HepG2 (cell line): ENCODE data around the gene CHP1. TPM values are rescaled to one million over a fixed set of nuclear protein-coding genes. Genes with fewer than 3 reads are reported as not detected.

Experiments used
- CENPT ChIP-seq: sonication (generic); formaldehyde crosslinking; IDR thresholded peaks from 2 replicates; pipeline ENCODE4 v1.8.0; 2022; ENCODE audit warnings: low read depth, mild to moderate bottlenecking, moderate library complexity, missing genetic modification reagents
- GABPB1 ChIP-seq: IDR thresholded peaks from 2 replicates; pipeline ENCODE4 v1.6.1; 2016; ENCODE audit warnings: mild to moderate bottlenecking, missing genetic modification reagents, moderate library complexity, missing compliant biosample characterization
- GTF2F1 ChIP-seq: fragments of 150-350 bp; IDR thresholded peaks from 2 replicates; pipeline ENCODE4 v1.6.1; 2014; ENCODE audit warnings: low read length
- IRF2 ChIP-seq: IDR thresholded peaks from 2 replicates; pipeline ENCODE4 v1.6.1; 2018; ENCODE audit warnings: missing genetic modification reagents, missing compliant biosample characterization
- KDM3A ChIP-seq: IDR thresholded peaks from 2 replicates; pipeline ENCODE4 v1.6.1; 2018; ENCODE audit warnings: low read depth, missing compliant biosample characterization
- NFAT5 ChIP-seq: sonication (generic); formaldehyde crosslinking; IDR thresholded peaks from 2 replicates; pipeline ENCODE4 v1.4.0; 2020; ENCODE audit warnings: missing genetic modification reagents
- TBX2 ChIP-seq: sonication (generic); formaldehyde crosslinking; IDR thresholded peaks from 2 replicates; pipeline ENCODE4 v1.5.0; 2020; ENCODE audit warnings: missing genetic modification reagents, mild to moderate bottlenecking, borderline replicate concordance
- ZHX2 ChIP-seq, 2 experiments: sonication (generic) in 1 of 2; formaldehyde crosslinking in 1 of 2; IDR thresholded peaks; 2 replicates each; pipeline versions ENCODE4 v1.6.1 to v1.9.0; 2014 to 2022; ENCODE audit warnings: antibody characterized with exemption in 1 of 2, borderline replicate concordance in 1 of 2, inconsistent platforms in 1 of 2, low read depth in 1 of 2, missing genetic modification reagents in 1 of 2
- ZNF644 ChIP-seq: IDR thresholded peaks from 2 replicates; pipeline ENCODE4 v1.6.1; 2016; ENCODE audit warnings: low read depth
- ZNF674 ChIP-seq: sonication (generic); formaldehyde crosslinking; IDR thresholded peaks from 2 replicates; pipeline ENCODE4 v1.5.0; 2020; ENCODE audit warnings: low read depth, mild to moderate bottlenecking, missing genetic modification reagents
- ZNF883 ChIP-seq: sonication (generic); formaldehyde crosslinking; IDR thresholded peaks from 2 replicates; pipeline ENCODE4 v1.5.1; 2020; ENCODE audit warnings: mild to moderate bottlenecking, missing genetic modification reagents; ENCODE audit errors: not compliant biosample characterization
- polyA plus RNA-seq, 8 experiments: library from polyadenylated mRNA; depleted of rRNA in 3 of 8; stranded (reverse) in 7 of 8; unstranded in 1 of 8; fragments of >200 nt; fragmentation: Illumina TruSeq in 4 of 8; extraction: Trizol in 4 of 8; gene quantifications; 2 replicates each; pipeline versions ENCODE4 v1.2.1 to v1.2.3, GENCODE V29; 2011 to 2016; ENCODE audit warnings: low read depth in 4 of 8, missing spikeins in 1 of 8, mixed read lengths in 1 of 8; ENCODE audit not compliant: insufficient read depth in 1 of 8
- total RNA-seq, 5 experiments: library from RNA; depleted of rRNA; stranded (reverse); fragments of >200 nt; fragmentation: Illumina TruSeq; extraction: Trizol; gene quantifications; 2 replicates each; pipeline ENCODE4 v1.2.3, GENCODE V29; 2016; ENCODE audit warnings: low read depth in 1 of 5
- TF ChIP-seq, protein P1 (sequence below): sonication (generic); formaldehyde crosslinking; IDR thresholded peaks from 2 replicates; pipeline ENCODE4 v1.5.0; 2020; ENCODE audit warnings: mild to moderate bottlenecking, low read depth, missing genetic modification reagents, borderline replicate concordance
- TF ChIP-seq, protein P2 (sequence below): sonication (generic); formaldehyde crosslinking; IDR thresholded peaks from 2 replicates; pipeline ENCODE4 v1.5.1; 2020; ENCODE audit warnings: missing genetic modification reagents, mild to moderate bottlenecking, borderline replicate concordance
- TF ChIP-seq, protein P3 (sequence below): sonication (generic); formaldehyde crosslinking; IDR thresholded peaks from 2 replicates; pipeline ENCODE4 v1.4.0; 2020; ENCODE audit warnings: mild to moderate bottlenecking, missing genetic modification reagents

CHP1 gene
- total and polyA plus RNA-seq, 2 of the 13 experiments (the other 11 are each of a cell fraction or from before 2014, with no cell fraction given): 49.6 to 76.4 TPM

DNA sequence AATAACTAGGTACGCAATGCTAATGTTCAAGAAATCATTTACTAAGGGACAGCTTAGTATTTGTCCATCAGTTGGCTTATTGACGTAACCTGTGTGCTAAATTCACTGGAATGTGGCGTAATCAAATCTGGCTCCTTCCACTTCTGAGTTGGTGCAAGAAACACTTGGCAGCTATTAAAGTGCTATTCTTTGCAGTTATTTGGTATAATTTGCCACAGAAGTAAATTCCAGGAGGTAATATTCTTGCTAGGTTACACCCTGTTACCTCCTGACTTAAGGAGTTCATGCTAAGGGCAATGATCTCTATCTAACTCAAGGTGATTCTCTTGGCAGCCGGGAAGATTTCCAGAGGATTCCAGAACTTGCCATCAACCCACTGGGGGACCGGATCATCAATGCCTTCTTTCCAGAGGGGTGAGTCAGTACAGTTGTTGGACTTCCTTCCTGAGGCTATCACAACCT lies 25.5 kb downstream of the CHP1 start (continued):
- TF ChIP-seq, protein P1, sequence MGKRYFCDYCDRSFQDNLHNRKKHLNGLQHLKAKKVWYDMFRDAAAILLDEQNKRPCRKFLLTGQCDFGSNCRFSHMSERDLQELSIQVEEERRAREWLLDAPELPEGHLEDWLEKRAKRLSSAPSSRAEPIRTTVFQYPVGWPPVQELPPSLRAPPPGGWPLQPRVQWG (CRISPR knock-in tag): no peak
- TF ChIP-seq ZHX2 (IDR thresholded peaks at IDR 0.05; ENCODE audit: low read depth): no peak
- no peak for TF ChIP-seq ZHX2 (CRISPR knock-in tag; IDR thresholded peaks at IDR 0.05; ENCODE audit: borderline replicate concordance)
- TF ChIP-seq GABPB1 (CRISPR knock-in tag): no peak
- TF ChIP-seq ZNF644 (CRISPR knock-in tag): no peak
- TF ChIP-seq IRF2 (CRISPR knock-in tag): no peak
- no peak for TF ChIP-seq TBX2 (CRISPR knock-in tag)
- TF ChIP-seq ZNF674 (CRISPR knock-in tag): no peak
- no peak for TF ChIP-seq NFAT5 (CRISPR knock-in tag)
- TF ChIP-seq, protein P2, sequence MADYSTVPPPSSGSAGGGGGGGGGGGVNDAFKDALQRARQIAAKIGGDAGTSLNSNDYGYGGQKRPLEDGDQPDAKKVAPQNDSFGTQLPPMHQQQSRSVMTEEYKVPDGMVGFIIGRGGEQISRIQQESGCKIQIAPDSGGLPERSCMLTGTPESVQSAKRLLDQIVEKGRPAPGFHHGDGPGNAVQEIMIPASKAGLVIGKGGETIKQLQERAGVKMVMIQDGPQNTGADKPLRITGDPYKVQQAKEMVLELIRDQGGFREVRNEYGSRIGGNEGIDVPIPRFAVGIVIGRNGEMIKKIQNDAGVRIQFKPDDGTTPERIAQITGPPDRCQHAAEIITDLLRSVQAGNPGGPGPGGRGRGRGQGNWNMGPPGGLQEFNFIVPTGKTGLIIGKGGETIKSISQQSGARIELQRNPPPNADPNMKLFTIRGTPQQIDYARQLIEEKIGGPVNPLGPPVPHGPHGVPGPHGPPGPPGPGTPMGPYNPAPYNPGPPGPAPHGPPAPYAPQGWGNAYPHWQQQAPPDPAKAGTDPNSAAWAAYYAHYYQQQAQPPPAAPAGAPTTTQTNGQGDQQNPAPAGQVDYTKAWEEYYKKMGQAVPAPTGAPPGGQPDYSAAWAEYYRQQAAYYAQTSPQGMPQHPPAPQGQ: no peak
- TF ChIP-seq CENPT (CRISPR knock-in tag): no peak
- TF ChIP-seq GTF2F1: no peak
- TF ChIP-seq KDM3A: no peak
- no peak for TF ChIP-seq ZNF883 (CRISPR knock-in tag)
- TF ChIP-seq, protein P3, sequence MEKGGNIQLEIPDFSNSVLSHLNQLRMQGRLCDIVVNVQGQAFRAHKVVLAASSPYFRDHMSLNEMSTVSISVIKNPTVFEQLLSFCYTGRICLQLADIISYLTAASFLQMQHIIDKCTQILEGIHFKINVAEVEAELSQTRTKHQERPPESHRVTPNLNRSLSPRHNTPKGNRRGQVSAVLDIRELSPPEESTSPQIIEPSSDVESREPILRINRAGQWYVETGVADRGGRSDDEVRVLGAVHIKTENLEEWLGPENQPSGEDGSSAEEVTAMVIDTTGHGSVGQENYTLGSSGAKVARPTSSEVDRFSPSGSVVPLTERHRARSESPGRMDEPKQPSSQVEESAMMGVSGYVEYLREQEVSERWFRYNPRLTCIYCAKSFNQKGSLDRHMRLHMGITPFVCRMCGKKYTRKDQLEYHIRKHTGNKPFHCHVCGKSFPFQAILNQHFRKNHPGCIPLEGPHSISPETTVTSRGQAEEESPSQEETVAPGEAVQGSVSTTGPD: no peak
